WI38 (cell line): Measurements from ENCODE around the gene IFT25.

Source experiments
- H3K4me3 ChIP-seq: 2 replicates; pipeline ENCODE4 v1.5.1; 2011; ENCODE audit warnings: low read depth, mild to moderate bottlenecking, control low read depth, low read length
- CTCF ChIP-seq: IDR thresholded peaks from 2 replicates; pipeline ENCODE4 v1.5.1; 2012; ENCODE audit warnings: low read depth, mild to moderate bottlenecking, control low read depth, low read length

The IFT25 gene

GRCh38 chr1:53967409-53968124 lies 22.1 kb upstream of the IFT25 start:
- TF ChIP-seq CTCF = no peak
- H3K4me3 ChIP-seq = no peak overlapping the region

- TF ChIP-seq CTCF = no peak
- H3K4me3 ChIP-seq = no peak overlapping the region
Observed at GRCh38 chr1:53966794-53967193, 21.3 kb upstream of the IFT25 start.

GRCh38 chr1:53964109-53964508 lies 18.6 kb upstream of the IFT25 start:
- TF ChIP-seq CTCF = no peak
- H3K4me3 ChIP-seq = no peak overlapping the region

GRCh38 chr1:53963460-53963859 lies 18.0 kb upstream of the IFT25 start:
- TF ChIP-seq CTCF = no peak
- H3K4me3 ChIP-seq = no peak overlapping the region

GRCh38 chr1:53962395-53962794 lies 16.9 kb upstream of the IFT25 start:
- TF ChIP-seq CTCF = no peak
- H3K4me3 ChIP-seq = no peak overlapping the region

- TF ChIP-seq CTCF = peak; percentile 21; the same call in 1 of the 2 replicates
- H3K4me3 ChIP-seq = no peak overlapping the region
Observed at GRCh38 chr1:53959664-53960250, 14.3 kb upstream of the IFT25 start.

GRCh38 chr1:53957194-53957818 lies 11.8 kb upstream of the IFT25 start:
- no peak overlapping the region for H3K4me3 ChIP-seq
- TF ChIP-seq CTCF = no peak
